ENCODE measurements around the gene FGFRL1.

Gene FGFRL1

DNA sequence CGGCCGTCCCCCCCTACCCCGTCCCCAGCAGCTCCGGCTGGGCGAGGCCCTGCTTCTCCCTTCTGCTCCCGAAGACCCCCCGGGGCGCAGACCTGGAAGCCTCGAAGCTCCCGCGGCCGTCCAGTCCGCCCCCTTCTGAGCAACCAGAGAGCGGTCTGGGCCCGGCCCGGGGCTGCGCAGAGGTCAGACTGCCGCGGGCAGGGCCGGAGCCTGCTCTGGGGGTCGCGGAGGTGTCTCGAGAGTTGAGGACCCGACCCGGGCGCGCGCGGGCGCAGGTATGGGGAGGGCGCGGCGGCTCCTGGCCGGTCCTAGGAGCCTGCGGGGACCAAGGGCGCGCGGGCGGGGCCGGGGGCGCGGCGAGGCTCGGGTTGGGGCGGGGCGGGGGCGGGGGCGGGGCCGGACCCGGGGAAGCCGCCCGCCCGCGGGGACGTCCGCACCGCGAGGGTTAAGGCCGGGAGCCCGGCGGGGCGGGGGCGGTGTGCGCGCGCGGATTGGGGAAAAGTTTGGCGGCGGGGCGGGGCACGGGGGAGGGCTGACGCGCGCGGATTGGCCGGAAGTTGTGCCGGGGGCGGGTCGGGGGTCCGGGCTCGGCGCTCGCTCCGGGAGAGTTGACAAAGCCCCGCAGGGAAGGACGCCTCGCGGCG lies at the start of gene FGFRL1:
Gene FGFRL1, plus strand, starts transcription at position 605 of the 644 bp plus-strand sequence. CDS start 860 bp downstream, outside the sequence.
- peak; percentile 78 for DNase-seq (ENCODE audit: low read depth)

DNA sequence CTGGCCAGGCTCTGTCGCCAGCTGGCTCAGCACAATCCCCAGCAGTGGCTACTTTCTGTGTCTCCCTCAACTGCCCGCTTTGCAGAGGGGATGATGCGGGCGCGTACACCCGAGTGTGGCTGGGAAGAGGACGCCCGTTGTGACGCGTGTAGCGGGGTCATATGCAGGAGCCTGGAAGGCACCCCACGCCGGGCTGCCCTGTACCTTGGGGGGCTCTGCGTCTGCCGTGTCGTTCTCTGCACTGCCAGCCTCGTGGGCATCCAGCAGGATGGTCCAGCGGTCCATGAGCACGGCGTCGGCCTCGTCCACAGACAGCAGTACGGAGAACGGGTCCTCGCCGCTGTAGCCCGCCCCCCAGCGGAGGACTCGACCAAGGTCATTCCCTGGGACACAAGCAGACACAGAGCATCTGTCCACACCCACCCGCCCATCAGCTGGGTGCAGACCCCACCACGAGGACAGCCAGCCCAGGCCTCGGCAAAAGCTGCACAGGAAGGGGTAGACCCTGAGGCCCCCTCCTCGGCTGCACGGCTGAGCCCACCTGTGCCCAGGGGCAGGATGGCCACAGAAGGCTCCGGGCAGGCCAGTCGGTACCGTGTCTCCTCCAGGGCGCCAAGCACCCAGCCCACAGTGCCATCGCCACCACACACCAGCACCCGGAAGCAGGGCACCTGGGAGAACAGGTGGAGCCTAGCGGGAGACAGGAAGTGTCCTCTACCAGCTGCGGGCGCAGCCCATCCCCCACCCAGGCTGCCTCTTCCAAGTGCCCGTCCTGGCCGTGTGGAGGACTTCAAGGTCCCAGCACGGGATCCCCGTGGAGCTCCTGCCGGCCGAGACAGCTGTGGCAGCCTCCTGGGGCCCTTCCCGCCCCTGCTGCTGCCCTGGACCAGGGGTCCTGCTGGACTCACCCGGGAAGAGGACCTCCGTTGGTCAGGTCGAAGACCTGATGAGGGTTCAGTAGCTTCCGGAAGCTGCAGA lies 48.9 kb upstream of the FGFRL1 start:
- DNase-seq (ENCODE audit: low read depth): no peak

DNA sequence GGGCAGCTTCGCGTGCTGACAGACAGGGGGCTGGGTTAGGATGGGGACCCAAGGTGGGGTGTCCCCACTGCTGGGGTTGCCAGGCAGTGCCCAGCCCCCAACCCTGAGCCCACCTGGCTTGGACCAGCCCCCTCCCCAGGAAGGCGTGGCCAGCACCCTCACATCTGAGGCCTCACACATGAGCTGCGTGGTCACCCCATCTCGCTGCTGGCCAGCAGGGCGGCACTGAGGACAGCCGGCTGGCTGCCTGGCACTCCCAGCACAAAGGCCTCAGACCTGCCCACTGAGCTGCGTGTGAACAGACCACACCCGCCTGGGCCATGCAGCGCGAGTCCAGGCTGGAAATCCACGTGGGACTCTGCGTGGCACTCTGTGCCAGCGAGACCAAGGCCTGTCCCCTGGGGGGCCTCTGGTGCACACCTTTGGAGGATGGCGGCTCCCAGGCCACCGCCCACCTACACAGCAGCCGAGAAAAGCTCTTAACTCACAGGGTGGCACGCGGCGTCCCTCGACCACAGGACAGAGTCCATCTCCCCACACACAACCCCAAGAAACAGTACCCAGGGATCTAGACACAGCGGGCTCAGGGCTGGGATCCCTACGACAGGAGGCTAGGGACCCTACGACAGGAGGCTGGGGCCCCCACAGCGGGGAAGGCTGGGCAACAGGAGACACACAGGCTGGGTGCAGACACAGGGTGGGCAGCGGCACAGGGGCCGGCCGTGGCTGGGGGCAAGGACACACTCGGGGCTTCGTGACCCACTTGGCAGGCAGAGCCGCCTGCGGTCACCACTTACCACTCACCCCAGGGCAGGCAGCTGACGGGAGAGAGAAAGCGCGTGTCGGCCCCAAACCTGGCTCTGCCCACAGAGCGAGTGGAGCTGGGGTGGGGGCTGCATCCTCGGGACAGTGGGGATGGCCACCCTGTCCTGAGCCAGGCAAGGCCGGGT lies 47.9 kb upstream of the FGFRL1 start:
- DNase-seq (ENCODE audit: low read depth): no peak

DNA sequence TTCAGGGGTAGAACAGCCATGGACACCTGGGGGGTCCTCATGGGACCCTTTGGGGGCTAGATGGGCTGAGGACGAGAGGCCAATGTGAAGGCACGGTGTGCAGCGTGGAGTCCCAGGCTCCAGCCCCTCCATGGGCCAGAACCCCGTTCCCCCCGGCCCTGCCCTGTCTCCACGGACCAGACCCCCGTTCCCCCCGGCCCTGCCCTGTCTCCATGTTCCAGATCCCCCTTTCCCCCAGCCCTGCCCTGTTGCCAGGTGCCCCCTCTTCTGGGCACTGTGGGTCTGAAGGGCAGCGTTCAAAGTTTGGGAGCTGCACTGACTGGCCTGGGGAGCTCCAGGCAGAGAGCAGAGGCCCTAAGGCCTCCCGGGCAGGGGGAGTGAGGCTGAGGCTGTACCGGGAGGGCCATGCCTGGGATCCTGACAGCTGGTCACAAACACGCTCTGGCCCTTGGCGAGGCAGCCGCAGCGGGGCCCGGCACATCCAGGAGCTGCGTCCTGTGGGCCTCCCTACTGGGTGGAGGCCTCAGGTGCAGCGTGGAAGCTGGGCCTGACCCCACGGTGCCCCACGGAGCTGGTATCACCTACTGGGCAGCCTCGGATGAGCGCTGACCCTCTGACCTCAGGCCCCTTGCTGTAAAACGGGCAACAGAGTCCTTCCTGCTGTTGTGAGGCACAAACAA lies 46.9 kb upstream of the FGFRL1 start:
- no peak for DNase-seq (ENCODE audit: low read depth)

DNA sequence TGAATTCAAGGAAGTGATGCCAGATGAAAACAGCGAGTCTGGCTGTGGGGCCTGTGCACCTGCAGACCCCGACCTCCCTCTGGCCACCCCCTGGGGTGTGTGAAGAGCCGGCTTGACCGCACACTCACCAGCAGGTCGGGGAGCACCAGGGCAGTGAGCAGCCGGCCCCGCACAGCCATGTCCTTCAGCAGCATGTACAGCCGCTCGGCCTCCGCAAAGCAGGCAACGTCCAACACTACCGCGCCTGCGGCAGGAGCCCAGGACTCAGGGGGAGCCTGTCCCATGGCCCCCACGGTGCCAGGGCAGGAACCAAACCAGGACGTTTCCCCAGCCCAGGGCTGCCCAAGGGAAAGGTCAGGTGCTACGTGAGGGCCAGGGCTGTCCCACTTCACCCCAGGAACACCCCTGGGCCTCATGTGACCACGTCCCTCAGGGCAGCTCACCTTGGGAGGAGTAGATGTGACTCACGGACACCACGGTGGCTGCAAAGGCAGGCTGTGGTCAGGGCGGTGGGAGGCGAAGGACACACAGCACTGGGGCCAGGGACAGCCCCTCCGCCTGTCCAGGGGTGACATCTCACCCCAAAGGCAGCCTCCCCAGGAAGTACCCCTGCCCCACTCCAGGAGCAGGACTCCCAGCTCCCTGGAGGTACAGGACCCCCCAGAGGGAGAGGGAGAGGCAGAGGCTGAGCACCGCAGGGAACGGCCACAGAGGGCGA lies 46.2 kb upstream of the FGFRL1 start:
- DNase-seq (ENCODE audit: low read depth): no peak

- DNase-seq (ENCODE audit: low read depth): no peak
These were observed 45.7 kb upstream of the FGFRL1 start for GRCh38 chr4:965766-966134.

GRCh38 chr4:966266-967112 lies 44.9 kb upstream of the FGFRL1 start:
- no peak for DNase-seq (ENCODE audit: low read depth)

DNA sequence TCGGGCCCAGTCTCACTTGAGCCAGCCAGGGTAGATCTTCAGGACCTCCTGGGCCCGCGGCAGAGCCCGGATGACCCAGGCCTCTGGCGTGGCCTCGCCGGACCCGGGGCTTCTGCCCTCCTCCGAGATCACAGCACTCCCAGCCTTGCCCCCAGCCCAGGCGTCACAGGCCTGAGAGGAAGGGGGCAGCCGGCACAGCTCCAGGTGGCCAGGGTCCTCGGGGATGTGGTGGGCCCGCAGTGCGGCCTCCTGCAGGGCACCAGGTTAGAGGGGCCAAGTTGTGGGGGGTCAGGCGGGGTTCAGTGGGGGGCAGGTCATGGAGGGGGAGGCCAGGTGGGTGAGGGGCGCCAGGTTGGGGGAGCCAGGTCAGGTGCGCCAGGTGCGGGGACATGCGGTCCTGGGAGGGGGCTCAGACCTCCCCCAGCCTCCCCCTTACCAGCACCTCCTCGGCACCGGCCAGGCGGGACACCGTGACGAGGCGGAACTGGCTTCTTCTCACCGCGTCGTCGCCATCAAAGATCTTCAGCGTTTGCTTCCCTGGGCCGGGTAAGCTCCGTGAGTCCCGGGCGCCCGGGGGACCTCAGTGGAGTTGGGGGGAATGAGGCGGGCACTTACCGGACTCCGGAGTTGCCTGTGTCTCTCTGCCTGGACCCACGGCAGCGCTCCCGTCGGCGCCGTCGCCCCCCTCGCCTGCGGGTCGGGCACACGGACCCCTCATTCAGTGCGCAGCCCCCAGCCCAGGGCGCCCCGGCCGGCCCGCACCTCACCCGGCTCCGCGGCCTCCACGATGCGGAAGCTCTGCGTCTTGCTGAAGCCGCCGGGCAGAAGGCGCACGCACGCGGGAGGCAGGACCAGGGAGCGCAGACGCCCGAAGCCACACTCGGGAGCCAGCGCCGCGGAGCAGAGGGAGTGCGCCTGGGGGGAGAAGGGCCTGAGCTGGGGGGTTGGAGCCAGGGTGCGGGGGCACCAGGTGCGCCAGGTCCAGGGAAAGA lies 44.0 kb upstream of the FGFRL1 start:
- DNase-seq (ENCODE audit: low read depth): no peak

DNA sequence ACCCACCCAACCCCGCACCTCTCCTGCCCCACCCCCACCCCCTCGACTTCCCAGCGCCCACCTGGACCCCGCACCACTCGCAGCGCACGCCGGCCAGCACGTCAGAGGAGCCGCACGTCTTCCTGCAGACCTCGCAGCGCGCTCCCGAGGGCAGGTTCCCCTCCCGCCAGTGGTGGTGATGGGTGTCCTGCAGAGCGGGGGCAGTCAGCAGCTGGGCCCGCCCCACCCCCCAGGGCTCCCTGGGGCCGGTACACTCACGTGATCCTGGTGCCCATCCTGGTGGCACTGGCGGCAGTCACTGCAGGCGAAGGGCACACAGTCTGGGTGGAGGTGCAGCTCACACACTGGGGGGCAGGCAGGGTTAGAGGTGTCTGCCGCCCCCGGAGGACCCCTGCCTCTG lies 43.2 kb upstream of the FGFRL1 start:
- DNase-seq (ENCODE audit: low read depth): no peak

DNA sequence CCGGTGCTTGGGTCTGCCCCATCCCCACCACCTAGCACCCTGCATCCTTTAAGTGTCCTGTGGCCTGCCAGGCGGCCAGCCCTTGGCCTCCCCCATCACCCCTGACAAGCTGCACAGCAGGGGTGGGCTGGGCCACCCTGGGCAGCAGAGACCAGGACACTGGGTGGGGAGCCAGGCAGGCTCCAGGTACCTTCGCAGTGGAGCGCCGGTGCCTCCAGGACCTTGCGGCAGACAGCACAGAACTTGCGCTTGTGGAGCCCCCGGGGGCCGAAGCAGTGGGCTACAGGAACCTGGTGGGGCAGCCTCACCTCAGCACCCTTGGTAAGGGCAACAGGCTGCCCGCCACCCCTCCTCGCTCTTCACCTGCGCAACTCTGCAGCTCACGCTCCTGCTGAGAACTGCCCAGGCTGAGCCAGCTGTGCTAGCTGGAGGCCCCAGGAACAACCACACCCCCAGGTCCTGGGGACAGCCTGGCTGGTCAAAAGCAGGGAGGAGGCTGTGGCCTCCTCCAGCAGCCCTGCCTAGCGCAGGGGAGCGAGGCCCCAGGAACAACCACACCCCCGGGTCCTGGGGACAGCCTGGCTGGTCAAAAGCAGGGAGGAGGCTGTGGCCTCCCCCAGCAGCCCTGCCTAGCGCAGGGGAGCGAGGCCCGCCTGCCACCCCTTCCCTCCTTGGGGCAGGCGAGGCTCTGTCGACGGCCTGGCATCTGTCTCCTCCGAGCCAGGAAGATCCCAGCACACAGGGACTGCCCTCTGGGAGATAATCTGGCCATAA lies 42.6 kb upstream of the FGFRL1 start:
- no peak for DNase-seq (ENCODE audit: low read depth)

DNA sequence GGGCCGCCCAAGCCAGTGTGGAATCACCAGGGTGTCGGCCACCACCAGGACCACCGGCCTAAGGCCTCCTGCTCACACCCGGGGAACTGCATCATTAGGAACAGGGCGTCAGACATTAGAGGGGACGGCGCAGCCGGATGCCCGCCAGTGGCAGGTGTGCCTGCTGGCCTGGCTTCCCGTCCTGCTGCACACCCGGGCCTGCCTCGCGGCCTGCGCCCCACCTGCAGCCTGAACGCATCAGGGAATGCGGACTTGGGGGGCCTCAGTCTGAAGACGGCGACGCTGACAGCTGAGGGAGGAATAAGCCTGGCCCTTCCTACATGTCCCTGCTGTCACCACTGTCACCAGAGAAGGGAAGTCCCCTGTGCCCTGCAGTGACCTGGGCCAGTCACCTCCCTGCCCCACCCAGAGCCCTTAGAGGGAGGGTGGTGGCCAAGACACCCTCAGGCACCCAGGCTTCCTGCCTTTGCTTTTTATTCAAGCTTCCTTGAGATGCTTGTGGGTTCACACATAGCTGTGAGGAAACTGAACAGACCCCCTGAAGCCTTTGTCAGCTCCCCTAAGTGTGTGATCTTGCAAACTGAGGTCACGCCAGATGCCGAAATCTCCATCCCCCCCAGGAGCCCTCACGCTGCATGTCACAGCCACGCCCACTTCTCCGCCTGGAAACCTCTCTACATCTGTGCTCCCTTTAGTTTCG lies 41.2 kb upstream of the FGFRL1 start:
- peak; percentile 57 for DNase-seq (ENCODE audit: low read depth)

DNA sequence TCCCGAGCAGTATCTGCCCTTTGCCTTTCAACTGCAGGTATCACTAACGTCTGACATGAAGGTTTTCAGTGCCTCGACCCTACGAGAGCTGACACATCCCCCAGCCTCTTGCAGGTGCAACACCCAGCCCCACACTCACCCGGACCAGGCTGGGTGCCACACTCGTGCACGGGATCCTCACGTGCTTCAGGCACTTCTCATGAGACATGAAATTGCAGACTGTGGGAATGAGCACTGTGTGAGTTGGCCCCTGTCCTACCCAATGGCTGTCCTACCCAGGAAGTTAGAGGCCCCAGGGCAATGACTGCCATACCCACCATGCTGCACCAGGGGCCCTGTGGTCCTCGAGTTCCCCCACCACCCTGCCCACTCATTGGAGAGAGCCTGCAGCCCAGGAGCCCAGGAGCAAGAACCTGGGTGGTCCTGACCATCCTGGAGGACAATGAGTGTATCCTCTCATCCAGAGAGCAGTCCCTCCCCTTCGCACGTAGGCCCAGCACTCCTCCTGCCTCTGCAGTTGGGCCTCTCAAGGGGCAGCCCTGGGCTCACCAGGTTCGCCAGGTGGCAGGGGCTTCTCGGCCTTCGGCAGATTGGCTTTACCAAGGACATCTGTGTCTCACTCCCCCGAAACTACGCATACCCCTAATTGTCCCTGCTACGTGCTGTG lies 40.4 kb upstream of the FGFRL1 start:
- no peak for DNase-seq (ENCODE audit: low read depth)

DNA sequence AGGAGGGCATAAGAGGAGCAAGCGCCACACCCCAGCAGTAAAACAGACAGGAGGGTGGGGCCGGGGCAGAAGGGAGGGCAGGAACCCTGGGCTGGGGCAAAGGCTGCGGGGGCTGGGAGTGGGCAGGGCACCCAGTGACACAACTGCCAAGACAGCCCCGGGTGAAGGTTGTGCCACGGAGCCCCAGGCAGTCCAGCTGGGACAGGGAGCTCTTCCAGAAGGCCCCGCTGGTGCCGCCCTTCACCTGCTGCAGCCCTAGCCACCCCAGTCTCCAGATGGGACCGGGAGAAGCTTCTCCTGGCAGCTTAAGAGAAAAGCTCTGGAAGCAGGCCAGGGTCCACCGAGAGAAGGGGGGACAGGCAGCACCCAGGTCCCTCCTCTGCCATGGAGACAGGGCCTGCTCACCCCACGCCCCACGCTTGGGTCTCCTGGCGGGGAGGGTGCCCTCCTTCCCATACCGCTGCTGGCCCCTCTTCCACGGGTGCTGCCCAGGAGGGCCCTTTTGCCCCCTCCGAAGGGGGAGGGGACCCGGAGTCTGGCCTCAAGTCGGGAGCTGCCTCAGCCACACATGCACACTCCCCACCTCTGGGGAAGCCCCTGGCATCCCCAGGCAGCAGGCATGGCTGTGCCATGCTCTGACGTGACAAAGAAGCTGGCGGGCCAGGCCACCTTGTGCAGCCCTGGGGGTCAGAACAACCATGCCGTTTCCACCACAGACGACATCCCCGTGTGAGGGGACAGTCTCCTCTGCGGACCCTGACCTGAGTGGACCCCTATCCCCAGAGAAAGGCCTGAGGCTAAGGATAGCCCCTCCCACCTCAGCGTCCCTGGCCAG lies 39.5 kb upstream of the FGFRL1 start:
- no peak for DNase-seq (ENCODE audit: low read depth)

- peak; percentile 49 for DNase-seq (ENCODE audit: low read depth)
These were observed 38.6 kb upstream of the FGFRL1 start for GRCh38 chr4:972651-973424.
